NCI-H1105 treated with DMSO at 0.1 percent for 48 hours (cell line): ENCODE measurements around the gene STMN3.
"Not testable (repeated sequence)": the region's sequence is repeated elsewhere in the genome, so short reads cannot be mapped to it uniquely, and the experiment has no call there.

Source experiments
- DNase-seq: peaks from one replicate; lab custom pipeline; 2025; lab: John Stamatoyannopoulos, UW

The STMN3 gene

DNA sequence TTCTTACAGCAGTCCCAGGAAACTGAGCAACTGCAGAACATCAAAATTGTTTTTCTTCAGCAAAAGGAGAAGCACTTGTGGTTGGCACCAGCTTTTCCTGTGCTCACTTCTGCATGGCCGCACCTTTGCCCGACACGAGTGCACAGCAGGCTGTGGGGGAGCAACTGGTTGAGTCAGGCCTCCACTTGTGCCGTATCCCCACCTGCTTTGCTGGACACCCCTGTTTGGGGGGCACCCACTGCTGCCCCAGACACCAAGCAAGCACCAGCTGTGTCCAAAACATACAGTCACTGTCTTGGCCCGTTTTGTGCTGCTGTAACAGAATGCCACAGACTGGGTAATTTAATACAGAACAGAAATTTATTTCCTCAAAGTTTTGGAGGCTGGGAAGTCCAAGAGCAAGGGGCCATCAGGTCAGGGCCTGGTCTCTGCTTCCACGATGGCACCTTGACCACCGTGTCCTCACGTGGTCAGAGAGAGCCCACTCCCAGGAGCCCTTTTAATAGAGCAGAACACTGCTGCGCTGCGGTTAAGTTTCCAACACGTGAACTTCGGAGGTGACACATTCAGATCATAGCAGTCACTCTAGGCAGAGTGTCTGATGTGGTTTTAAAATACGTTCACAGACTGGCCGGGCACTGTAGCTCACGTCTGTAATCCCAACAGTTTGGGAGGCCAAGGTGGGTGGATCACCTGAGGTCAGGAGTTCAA, 17.6 kb downstream of the STMN3 start:
- DNase-seq = no peak

DNA sequence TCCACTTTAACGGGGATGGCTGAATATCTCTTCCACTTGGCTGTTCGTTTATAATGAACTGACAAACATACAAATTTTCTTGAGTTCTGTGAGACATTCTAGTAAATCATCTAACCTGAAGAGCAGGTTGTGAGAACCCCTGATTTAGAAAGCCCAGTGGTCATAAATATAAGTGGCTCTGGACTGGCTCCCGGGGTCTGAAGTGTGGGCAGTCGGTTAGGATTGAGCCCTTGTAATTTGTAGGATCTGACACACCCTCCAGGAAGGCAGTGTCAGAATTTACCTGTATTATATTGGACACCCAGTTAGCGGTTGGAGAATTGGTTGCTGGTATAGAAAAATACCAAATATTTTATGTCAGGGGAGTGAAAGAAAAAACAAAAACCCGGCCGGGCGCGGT, 19.5 kb downstream of the STMN3 start:
- no peak for DNase-seq

DNA sequence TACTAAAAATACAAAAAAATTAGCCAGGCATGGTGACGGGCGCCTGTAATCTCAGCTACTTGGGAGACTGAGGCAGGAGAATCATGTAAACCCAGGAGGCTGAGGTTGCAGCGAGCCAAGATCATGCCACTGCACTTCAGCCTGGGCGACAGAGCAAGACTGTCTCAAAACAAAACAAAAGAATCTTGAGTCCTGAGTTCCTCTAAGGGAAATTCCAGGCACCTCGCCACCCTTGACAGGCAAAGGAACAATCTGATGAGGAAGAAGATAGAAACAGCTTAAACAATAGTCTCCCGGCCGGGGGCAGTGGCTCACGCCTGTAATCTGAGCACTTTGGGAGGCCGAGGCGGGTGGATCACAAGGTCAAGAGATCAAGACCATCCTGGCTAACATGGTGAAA, 21.8 kb downstream of the STMN3 start:
- DNase-seq = not testable (repeated sequence)

DNA sequence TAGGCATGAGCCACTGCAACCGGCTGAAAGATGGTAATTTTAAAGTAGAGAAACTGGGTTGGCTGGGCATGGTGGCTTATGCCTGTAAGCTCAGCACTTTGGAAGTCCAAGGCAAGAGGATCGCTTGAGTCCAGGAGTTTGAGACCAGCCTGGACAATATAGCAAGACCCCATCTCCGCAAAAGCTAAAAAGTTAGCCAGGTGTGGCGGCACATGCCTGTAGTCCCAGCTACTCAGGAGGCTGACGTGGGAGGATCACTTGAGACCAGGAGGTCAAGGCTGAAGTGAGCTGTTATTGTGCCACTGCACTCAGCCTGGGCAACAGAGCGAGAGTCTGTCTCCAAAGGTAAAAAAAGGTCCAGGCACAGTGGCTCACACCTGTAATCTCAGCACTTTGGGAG, 22.3 kb downstream of the STMN3 start:
- not testable (repeated sequence) for DNase-seq

DNA sequence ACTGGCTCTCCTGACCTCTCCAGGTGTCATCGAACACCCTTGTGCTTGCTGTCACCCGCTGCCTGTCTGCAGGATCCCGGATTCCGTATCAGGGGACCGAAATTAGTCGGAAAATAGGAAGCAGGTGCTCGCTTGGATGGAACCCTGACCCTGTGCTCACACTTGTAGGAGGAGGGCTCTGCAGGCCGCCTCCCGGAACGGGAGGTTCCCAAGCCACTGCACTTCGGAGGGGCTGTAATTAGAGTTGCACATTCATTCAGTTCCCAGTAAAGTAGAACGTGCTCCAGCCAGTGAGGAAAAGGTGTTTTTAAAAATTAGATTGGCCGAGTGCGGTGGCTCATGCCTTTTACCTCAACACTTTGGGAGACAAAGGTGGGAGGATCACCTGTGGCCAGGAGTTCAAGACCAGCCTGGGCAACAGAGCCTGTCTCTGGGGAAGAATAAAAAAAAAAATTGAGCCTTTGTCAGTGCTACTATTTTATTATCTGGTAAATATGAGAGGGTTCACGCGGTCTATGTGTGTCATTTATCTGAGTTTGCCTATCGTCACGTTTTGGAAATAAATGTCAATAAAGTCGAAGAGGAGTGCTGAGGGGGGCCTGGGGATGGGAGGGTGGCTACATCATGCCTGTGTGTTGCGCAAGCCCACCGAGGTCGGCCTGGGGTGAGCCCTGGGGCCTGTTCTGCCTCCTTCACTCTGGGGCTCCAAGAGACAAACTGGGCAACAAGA, 24.8 kb downstream of the STMN3 start:
- peak; percentile 86 for DNase-seq

DNA sequence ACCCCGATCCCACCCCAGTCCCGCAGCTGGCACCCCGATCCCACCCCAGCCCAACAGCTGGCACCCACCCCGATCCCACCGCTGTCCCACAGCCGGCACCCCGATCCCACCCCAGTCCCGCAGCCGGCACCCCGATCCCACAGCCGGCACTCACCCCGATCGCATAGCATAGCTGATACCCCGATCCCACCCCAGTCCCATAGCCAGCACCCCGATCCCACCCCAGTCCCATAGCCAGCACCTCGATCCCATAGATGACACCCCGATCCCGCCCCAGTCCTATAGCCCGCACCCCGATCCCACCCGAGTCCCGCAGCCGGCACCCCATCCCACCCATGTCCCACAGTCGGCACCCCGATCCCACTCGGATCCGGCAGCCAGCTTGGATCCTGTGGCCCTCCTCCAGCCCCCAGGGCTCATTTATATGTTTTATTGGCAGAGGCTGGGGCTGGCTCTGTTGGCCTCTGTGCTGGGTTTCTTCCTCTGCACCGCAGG, 25.4 kb downstream of the STMN3 start:
- DNase-seq = no peak

DNA sequence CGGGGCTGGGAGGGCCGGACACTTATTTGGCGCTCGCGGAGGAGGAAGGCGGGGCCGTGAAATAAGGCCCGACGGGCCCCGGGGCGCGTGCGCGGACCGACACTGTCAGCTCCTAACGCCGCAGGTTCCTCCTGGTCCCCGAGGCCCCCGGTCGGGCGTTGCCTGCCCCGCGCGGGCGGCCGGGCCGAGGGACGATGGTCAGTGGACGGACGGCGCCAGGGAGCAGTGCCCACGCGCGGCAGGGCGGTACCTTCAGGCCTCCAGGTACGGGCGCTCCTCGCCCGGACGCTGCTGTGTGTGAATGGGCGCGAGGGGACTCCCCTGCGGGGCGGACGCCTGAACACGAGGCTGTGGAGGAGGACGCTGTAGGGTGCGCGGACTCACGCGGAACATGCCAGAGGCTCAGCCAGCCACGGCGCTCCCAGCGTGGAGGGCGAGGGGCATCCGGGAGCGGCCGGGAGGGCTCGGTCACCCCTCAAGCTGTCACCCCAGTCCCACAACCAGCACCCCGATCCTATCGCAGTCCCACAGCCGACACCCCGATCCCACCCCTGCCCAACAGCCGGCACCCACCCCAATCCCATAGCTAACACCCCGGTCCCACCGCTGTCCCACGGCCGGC, 26.0 kb downstream of the STMN3 start:
- DNase-seq = peak; percentile 84

DNA sequence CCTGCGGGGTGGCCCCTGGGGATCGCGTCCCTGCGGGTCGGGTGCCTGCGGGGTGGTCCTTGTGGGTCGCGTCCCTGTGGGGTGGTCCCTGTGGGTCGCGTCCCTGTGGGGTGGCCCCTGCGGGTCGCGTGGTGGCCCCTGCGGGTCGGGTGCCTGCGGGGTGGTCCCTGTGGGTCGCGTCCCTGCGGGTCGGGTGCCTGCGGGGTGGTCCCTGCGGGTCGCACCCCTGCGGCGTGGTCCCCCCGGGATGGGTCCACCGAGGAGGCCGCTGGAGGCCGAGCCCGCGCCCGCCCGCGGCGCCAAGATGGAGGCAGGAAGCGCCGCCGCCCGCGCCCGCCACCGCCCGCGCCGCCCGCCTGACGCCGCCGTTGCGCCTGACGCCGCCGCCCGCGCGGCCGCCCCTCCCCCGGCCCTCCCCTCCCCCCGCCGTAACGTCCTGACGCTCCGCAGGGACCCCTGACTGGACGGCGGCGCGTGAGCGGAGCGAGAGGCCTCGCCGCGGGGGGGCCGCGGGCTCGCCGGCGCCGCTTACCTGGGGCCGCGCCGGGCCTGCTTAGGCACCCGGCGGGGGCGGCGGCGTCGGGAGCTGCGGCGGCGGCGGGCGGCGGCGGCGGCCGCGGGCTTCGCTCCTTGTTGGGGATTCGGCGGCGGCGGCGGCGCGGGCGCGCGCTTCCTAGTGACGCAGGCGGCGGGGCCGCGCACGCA, 26.6 kb downstream of the STMN3 start, which contains the start of gene GMEB2:
Gene GMEB2, minus strand, starts transcription at position 678 of the 705 bp plus-strand sequence. CDS start 7,704 bp downstream, outside the sequence.
- DNase-seq = peak; percentile 76

DNA sequence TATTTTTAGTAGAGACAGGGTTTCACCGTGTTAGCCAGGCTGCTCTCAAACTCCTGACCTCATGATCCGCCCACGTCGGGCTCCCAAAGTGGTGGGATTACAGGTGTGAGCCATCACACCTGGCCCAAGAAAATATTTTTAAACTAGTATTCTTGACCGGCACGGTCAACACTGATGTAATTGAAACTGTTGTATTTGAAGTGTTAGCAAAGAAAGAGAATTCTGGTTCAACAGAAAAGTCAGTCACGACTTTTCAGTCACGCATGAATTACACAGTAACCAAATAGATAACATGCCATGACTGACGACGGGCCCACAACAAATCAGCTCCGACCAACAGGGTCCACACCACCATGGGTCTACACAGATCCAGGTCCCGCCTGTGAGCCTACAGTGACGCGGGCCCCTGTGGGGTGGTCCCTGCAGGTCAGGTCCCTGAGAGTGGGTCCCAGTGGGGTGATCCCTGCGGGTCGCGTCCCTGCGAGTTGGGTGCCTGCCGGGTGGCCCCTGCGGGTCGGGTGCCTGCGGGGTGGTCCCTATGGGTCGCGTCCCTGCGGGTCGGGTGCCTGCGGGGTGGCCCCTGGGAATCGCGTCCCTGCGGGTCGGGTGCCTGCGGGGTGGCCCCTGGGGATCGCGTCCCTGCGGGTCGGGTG, 27.3 kb downstream of the STMN3 start:
- no peak for DNase-seq

DNA sequence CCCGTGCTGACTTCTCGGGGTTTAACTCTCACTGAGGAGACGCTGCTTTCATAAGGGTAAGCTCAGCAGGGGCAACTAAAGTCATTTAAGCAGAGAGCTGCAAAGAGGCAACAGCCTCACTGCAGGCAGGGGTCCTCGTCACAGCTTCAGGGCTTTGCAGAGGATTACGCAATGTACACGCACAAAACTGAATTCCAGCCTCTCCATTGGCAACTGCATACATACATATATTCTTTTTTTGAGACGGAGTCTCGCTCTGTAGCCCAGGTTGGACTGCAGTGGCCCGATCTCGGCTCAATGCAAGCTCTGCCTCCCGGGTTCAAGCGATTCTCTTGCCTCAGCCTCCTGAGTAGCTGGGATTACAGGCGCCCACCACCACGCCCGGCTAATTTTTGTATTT, 28.7 kb downstream of the STMN3 start:
- no peak for DNase-seq

DNA sequence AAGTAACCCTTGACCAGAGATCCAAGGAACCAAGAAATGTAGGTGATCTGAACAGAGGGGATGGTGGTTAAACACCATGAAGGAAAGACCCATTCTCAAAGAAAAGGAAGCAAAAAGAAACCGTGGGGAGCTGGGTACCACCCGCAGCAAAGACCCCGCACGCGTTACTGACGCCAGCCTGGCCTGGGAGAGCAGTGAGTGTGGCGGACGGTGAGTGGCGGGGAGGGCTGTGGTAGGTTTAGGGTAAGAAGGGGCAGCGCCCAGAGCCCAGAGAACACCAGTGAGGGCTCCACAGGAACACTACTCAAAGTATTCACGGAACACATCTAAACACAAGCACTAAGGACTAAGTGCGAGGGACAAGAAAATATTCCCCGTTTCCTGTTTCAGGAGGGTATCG, 30.5 kb downstream of the STMN3 start:
- DNase-seq = no peak

DNA sequence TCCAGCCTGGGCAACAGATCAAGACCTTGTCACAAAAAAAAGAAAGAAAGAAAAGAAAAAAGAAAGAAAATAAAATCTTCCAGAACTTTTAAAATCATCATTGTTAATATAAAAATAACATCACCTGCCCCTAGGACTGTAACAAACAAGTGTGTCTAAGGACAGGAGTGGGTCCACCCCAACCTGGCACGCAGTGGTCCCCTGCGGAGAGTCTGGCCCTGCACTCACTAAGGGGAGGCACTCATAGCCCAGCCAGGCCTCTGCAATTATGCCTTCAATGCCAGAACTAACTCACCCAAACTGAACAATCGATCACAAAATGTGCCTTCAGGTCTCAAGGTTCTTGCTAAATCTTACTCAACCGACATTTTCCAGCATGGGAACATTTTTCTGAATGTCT, 31.1 kb downstream of the STMN3 start:
- no peak for DNase-seq

DNA sequence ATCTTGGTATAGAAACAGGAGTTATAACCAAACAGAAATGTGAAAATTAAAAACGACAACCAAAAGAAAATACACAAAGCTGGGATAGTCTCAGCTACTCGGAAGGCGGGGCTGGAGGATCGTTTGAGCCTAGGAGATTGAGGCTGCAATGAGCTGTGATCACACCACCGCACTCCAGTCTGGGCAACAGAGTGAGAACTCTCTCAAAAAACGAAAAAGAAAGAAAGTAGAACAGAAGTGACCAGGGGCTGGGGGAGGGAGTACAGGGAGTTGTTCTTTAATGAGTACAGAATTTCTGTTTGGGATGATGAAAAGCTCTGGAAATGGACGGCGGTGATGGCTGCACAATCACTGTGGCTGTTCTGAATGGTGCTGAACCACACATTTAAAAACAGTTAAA, 32.2 kb downstream of the STMN3 start:
- no peak for DNase-seq

DNA sequence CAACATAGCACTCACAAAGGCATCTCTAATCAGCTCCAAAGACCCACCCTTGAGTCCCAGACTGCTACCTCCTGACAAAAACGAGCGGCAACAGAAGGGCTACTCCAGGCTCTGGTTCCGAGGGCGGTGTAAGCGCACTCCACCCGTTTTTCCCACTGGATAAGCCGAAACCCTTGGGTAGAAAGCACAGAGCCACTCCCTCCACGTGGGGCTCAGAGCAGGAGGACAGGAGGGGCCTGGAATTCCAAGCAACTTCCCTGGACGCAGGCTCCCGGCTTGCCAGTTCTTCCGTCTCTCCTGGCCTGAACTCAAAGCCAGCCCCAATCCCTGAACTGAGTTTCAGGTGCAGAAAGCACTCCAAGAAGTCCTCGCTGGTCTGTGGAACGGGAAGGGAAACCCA, 33.7 kb downstream of the STMN3 start:
- no peak for DNase-seq

DNA sequence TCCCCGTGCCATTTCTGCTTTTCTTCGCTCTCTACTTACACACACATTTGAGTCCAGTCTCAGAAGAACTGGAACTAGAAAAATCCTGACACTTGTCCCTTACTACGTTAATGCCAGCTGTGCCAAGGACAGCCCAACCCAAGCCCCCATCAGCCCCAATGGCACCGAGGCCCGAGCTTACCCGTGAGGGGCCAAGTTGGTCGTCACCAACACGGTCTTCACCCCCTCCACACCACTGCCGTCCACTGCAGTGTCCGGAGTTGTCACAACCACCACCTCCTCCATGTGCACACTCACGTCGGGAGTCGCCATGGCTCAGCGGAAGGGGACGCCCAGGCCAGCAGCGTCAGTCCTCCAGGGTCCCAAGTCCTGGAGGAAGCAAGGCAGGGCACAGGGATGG, 34.1 kb downstream of the STMN3 start:
- DNase-seq = no peak

DNA sequence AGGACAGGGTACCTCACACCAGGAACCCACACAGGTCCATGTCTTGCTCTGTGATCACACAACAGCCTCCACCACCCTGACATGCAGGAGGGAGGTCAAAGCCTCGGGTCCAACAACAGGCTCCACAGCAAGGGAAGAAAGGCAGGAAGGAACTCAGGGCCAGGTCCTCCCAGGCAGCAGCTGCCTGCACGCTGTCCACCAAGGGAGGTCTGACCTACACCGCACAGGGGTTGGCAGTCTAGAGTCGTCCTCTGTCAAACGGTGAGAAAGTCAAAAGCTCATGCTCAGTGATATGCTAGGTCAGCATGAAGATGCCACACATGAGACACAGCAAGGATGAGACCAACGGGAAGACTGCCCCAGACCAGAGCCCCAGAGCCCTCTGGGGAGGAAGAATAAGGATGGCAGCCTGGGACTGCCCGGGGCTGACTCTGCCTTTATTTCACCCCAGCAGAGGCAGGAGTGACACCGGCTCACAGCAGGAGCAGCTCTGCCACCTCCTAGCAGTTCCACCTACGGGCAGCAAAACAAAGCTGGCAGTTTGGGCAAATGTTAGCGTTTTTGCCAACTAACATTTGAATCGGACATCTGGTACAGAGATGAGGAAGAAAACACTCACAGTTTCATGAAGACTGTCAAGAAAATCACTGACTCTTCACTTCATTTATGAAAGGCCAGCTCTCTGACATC, 34.8 kb downstream of the STMN3 start:
- DNase-seq = no peak

DNA sequence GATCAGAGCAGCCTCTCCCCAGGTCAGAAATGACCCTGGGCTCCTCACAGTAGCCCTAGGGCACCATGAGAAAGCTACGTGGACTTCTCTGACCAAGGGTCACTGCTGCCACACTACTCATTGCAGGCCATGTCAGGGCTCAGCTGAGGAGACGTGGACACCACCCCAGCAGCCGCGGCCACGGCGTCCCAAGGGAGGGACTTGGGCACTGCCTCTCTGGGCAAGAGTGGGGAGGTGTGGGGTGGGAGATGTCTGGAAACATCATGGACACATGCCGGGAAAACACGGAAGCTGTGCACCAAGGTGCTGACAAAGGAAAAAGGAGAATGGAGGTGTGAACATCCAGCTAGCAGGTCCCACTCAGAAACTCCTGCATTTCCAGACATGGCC, 35.4 kb downstream of the STMN3 start:
- DNase-seq = no peak

DNA sequence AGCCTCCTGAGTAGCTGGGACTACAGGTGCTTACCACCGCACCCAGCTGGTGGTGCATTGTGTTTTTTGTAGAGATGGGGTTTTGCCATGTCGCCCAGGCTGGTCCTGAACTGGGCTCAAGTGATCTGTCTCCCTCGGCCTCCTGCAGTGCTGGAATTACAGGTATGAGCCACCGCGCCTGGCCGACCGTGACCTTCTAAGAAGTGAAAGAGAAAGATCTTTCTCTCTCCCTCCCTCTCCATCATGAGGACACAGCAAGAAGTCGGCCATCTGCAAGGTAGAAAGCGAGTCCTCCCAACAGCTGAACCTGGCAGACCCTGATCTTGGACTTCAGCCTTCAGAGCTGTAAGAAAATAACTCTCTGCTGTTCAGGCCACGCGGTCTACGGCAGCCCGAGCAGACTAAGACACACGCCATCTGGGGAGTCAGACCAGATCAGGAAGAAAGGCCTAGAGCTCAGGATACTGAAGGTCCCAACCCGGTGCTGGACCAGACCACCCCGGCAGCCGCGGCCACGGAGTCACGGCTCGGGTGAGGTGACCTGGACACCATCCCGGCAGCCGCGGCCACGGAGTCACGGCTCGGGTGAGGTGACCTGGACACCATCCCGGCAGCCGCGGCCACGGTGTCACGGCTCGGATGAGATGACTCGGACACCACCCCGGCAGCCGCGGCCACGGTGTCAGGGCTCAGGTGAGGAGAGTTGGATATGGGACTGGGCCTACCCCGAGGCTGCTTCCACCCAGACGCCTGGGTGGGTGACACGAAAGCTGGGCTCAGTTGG, 35.9 kb downstream of the STMN3 start:
- no peak for DNase-seq

DNA sequence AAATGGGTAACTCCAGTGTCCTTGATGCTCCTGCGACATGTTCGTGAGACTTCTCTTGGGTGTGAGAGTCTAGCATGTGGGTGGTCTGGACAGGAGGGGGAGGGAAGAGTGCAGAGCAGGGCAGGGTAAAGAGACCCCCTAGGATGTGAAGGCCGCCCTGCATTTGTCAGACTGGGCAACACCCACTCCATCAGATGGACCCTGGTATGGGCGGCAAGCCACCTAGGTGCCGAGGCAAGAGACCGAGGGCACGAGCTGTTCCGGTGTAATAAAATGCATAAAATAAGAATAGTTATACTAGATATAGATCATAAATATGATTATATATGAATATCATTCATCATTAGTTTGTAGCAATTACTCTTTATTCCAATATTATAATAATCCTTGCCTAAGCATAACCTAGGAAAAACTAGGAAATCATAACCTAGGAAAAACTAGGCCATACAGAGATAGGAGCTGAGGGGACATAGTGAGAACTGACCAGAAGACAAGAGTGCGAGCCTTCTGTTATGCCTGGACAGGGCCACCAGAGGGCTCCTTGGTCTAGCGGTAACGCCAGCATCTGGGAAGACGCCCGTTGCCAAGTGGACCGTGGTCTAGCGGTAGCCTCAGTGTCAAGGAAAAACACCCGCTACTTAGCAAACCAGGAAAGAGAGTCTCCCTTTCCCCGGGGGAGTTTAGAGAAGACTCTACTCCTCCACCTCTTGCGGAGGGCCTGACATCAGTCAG, 39.2 kb downstream of the STMN3 start:
- not testable (repeated sequence) for DNase-seq
